HepG2 (cell line): ENCODE measurements around the gene TPI1. TPM values are rescaled to one million over a fixed set of nuclear protein-coding genes. Genes with fewer than 3 reads are reported as not detected.

ENCODE experiments used
- CBFB ChIP-seq: sonication (generic); formaldehyde crosslinking; IDR thresholded peaks from 2 replicates; pipeline ENCODE4 v1.4.0; 2020; ENCODE audit warnings: missing genetic modification reagents
- CENPX ChIP-seq: sonication (generic); formaldehyde crosslinking; IDR thresholded peaks from 2 replicates; pipeline ENCODE4 v1.9.0; 2021; ENCODE audit warnings: mild to moderate bottlenecking, missing genetic modification reagents, moderate library complexity
- CHD4 ChIP-seq: fragments of 200-600 bp; sonication (generic); IDR thresholded peaks from 2 replicates; pipeline ENCODE4 v1.7.0; 2017; ENCODE audit warnings: mild to moderate bottlenecking, low read length, borderline replicate concordance
- EP300 ChIP-seq, 3 experiments: sonication (generic) in 1 of 3; formaldehyde crosslinking in 1 of 3; IDR thresholded peaks; 2 replicates each; pipeline versions ENCODE4 v1.5.1 to v1.6.1; 2011 to 2020; ENCODE audit warnings: low read depth in 2 of 3, low read length in 2 of 3, borderline replicate concordance in 1 of 3, improper control_type of control experiment in 1 of 3, mild to moderate bottlenecking in 1 of 3, missing genetic modification reagents in 1 of 3, moderate library complexity in 1 of 3
- KDM4B ChIP-seq: sonication (generic); formaldehyde crosslinking; IDR thresholded peaks from 2 replicates; pipeline ENCODE4 v1.4.0; 2020; ENCODE audit warnings: missing genetic modification reagents
- NCOA2 ChIP-seq: sonication (generic); formaldehyde crosslinking; IDR thresholded peaks from 2 replicates; pipeline ENCODE4 v1.8.0; 2022; ENCODE audit warnings: inconsistent platforms
- SMARCE1 ChIP-seq: fragments of 450-650 bp; IDR thresholded peaks from 2 replicates; pipeline ENCODE4 v1.6.1; 2017; ENCODE audit warnings: borderline replicate concordance
- SPEN ChIP-seq: sonication (generic); formaldehyde crosslinking; IDR thresholded peaks from 2 replicates; pipeline ENCODE4 v1.5.1; 2020; ENCODE audit warnings: low read depth, mild to moderate bottlenecking, missing genetic modification reagents
- ZBTB33 ChIP-seq: sonication (generic); formaldehyde crosslinking; IDR thresholded peaks from 2 replicates; pipeline ENCODE4 v1.4.0; 2020; ENCODE audit warnings: missing genetic modification reagents
- ZBTB7B ChIP-seq: sonication (generic); formaldehyde crosslinking; IDR thresholded peaks from 2 replicates; pipeline ENCODE4 v1.4.0; 2020; ENCODE audit warnings: missing genetic modification reagents
- ZFP62 ChIP-seq: sonication (generic); formaldehyde crosslinking; IDR thresholded peaks from 2 replicates; pipeline ENCODE4 v1.4.0; 2020; ENCODE audit warnings: missing genetic modification reagents
- ZNF318 ChIP-seq: sonication (generic); formaldehyde crosslinking; IDR thresholded peaks from 2 replicates; pipeline ENCODE4 v1.4.0; 2020; ENCODE audit warnings: mild to moderate bottlenecking, missing genetic modification reagents
- ZNF460 ChIP-seq: sonication (generic); formaldehyde crosslinking; IDR thresholded peaks from 2 replicates; pipeline ENCODE4 v1.5.1; 2020; ENCODE audit warnings: missing genetic modification reagents, mild to moderate bottlenecking, borderline replicate concordance
- ZNF543 ChIP-seq: sonication (generic); formaldehyde crosslinking; IDR thresholded peaks from 2 replicates; pipeline ENCODE4 v1.4.0; 2020; ENCODE audit warnings: mild to moderate bottlenecking, missing genetic modification reagents
- ZNF577 ChIP-seq: sonication (generic); formaldehyde crosslinking; IDR thresholded peaks from 2 replicates; pipeline ENCODE4 v1.4.0; 2020; ENCODE audit warnings: mild to moderate bottlenecking, low read depth, missing genetic modification reagents, borderline replicate concordance
- ZNF781 ChIP-seq: sonication (generic); formaldehyde crosslinking; IDR thresholded peaks from 2 replicates; pipeline ENCODE4 v1.5.1; 2020; ENCODE audit warnings: borderline replicate concordance, mild to moderate bottlenecking, missing genetic modification reagents; ENCODE audit errors: not compliant biosample characterization
- ZSCAN12 ChIP-seq: sonication (generic); formaldehyde crosslinking; IDR thresholded peaks from 2 replicates; pipeline ENCODE4 v1.9.0; 2021; ENCODE audit warnings: mild to moderate bottlenecking, missing genetic modification reagents
- polyA plus RNA-seq, 8 experiments: library from polyadenylated mRNA; depleted of rRNA in 3 of 8; stranded (reverse) in 7 of 8; unstranded in 1 of 8; fragments of >200 nt; fragmentation: Illumina TruSeq in 4 of 8; extraction: Trizol in 4 of 8; gene quantifications; 2 replicates each; pipeline versions ENCODE4 v1.2.1 to v1.2.3, GENCODE V29; 2011 to 2016; ENCODE audit warnings: low read depth in 4 of 8, missing spikeins in 1 of 8, mixed read lengths in 1 of 8; ENCODE audit not compliant: insufficient read depth in 1 of 8
- total RNA-seq, 5 experiments: library from RNA; depleted of rRNA; stranded (reverse); fragments of >200 nt; fragmentation: Illumina TruSeq; extraction: Trizol; gene quantifications; 2 replicates each; pipeline ENCODE4 v1.2.3, GENCODE V29; 2016; ENCODE audit warnings: low read depth in 1 of 5

TPI1 gene
- total and polyA plus RNA-seq, 2 of the 13 experiments (the other 11 are each of a cell fraction or from before 2014, with no cell fraction given) = 945 to 2,535 TPM

- no peak for TF ChIP-seq ZBTB33 (CRISPR knock-in tag)
- no peak for TF ChIP-seq ZSCAN12 (CRISPR knock-in tag)
- no peak; the same call in 1 of the 2 replicates for TF ChIP-seq SPEN (CRISPR knock-in tag)
- no peak for TF ChIP-seq CBFB
- TF ChIP-seq ZNF577 (CRISPR knock-in tag) = no peak
- no peak for TF ChIP-seq CENPX
- TF ChIP-seq SMARCE1 = no peak
- no peak; the same call in 1 of the 2 replicates for TF ChIP-seq CHD4
- TF ChIP-seq ZNF318 (CRISPR knock-in tag) = no peak
- no peak for TF ChIP-seq NCOA2 (CRISPR knock-in tag)
- TF ChIP-seq ZFP62 (CRISPR knock-in tag) = no peak
- TF ChIP-seq EP300 (IDR thresholded peaks at IDR 0.05; ENCODE audit: low read depth in 2 of 2, low read length in 2 of 2) = 0 out of 4 replicates have a peak, but pooled peaks of 1 of the 2 experiments have one; percentile 10
- no peak for TF ChIP-seq EP300 (CRISPR knock-in tag; IDR thresholded peaks at IDR 0.05; ENCODE audit: borderline replicate concordance)
- no peak for TF ChIP-seq KDM4B (CRISPR knock-in tag)
- TF ChIP-seq ZBTB7B (CRISPR knock-in tag) = peak; percentile 93
- TF ChIP-seq ZNF543 (CRISPR knock-in tag) = no peak
- TF ChIP-seq ZNF781 (CRISPR knock-in tag) = no peak
- TF ChIP-seq ZNF460 (CRISPR knock-in tag) = no peak
These were observed 16.0 kb upstream of the TPI1 start, which contains the start of gene CDCA3 (continued) for GRCh38 chr12:6851153-6851920.
